Stimulated activated CD4-positive, alpha-beta T cell treated with anti-CD3 and anti-CD28 coated beads, Interleukin-4, amount 100 ng/mL, for 24 hours (primary cell): ENCODE data around the gene RNF8.
"Not testable (repeated sequence)": the region's sequence is repeated elsewhere in the genome, so short reads cannot be mapped to it uniquely, and the experiment has no call there.

Experiments
- DNase-seq: peaks from one replicate; pipeline ENCODE4 v3.0.0-alpha.2; 2020

RNF8 gene

DNA sequence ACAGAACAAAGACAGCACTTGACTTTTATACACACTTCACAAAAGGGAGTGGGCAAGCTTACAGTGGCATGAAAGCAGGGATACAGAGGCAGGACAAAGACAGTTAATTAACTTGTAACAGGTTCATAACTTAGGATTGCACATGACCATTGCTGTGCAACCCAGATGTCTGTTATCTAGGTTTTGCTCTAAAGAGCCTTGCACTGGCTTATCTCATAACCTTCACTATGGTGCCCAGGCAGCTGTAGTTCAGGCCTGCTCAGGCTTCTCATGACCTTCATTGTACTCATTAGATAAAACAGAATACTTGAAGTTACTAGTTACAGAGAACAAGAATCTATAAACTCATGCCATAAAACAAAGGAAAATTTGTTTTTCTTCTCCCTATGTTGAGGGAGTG, 47.9 kb downstream of the RNF8 start:
- not testable (repeated sequence) for DNase-seq

GRCh38 chr6:37406726-37407341, 53.1 kb downstream of the RNF8 start:
- no peak for DNase-seq

DNA sequence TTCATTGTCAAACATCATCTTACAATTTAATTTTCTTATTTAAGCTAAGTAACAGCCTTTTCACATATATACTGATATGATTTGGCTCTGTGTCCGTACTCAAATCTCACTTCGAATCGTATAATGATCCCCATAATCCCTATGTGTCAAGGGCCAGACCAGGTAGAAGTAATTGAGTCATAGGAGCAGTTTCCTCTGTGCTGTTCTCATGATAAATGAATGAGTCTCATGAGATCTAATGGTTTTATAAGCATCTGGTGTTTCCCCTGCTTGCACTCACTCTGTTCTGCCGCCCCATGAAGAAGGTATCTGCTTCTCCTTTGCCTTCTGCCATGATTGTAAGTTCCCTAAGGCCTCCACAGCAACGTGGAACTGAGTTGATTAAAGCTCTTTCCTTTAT, 54.2 kb downstream of the RNF8 start:
- DNase-seq: no peak

DNA sequence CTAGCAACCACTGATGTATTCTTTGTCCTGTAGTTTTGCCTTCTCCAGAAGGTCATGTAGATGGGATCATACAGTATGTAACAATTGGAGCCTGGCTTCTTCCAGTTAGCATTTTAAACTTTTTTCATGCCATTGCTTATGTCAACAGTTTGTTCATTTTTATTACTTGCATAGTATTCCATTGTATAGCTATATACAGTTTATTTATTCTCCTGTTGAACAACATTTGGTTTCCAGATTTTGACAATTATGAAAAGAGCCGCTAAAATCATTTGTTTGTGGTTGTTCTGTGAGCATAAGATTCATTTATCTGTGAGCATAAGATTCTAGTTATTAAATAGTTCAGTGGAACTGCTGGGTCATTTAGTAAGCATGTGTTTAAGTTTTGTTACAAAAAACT, 55.7 kb downstream of the RNF8 start:
- DNase-seq: no peak

GRCh38 chr6:37417393-37417792, 63.6 kb downstream of the RNF8 start:
- no peak for DNase-seq

GRCh38 chr6:37418722-37419121, 64.9 kb downstream of the RNF8 start:
- DNase-seq: no peak

DNA sequence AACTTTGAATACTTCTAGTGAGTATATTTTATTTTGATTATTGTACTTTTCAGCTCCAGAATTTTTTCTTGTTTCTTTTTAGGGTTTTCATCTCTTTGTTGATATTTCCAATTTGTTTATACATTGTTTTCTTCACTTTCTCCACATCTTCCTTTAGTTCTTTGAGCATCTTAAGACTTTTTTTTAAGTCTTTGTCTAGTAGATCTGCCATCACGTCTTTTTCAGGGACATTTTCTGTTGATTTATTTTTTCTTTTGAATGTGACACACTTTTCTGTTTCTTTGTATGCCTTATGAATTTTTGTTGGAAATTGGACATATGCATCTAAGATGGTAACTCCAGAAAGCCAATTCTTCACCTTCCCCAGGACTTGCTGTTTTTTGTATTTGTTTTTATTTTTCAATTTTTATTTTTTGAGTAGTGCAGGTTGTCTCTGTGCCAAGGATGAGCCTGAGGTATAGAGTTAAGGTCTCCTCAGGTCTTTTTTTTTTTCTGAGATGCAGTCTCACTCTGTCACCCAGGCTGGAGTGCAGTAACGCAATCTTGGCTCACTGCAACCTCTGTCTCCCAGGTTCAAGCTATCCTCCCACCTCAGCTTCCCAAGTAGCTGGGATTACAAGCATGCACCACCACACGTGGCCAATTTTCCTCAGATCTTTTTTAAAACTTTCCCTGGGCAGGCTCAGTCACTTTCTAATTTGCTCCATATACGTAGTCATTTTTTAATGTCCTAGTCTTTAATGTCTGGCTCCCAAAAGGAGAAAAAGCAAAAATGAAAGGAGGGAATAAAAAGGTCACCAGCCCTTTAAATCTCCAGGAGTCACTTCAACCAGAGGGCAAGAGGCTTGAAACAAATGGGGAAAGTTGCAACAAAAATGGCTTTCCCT, 72.5 kb downstream of the RNF8 start:
- DNase-seq: no peak

DNA sequence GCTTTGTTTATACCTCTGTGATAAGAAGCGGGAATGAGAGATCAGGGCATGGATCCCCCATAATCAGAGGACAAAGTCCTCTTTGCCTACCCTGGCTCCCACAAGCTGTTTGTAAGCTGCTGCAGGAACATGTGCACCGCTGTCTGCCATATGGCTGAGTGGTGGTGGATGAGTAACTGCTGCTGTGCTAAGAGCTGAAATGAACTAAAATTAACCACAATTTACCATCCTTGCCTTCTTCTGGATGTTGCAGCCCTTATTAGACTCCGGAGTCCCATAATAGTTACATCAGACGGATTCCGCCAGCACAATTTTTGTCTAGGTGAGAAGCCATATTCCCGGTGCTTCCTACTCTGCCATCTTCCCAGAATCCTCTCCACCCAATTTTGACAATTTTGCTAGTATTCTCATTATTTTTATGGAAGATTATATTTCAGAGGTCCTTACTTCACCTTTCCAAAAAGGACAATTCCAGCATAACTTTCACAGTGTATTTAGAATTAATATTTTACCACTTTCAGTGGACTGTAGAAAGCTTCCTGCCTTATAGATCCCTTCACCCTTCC, 73.2 kb downstream of the RNF8 start:
- DNase-seq: no peak

- no peak for DNase-seq
Observed at GRCh38 chr6:37429352-37429750, 75.6 kb downstream of the RNF8 start.

DNA sequence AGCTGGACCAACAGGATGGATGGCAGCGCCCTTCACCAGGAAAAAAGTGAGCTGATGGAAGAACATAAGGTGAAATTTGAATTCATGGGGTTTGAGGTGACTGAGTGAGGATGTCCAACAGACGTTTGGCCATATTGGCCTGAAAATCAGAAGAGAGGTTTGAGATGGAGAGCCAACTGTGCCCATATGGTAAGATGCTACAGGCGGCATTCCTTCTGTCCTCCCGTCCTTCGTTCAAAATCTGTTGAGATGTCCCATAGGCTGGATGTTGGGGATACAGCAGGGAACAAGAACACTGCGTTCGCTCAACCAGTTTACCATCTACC, 78.8 kb downstream of the RNF8 start:
- DNase-seq: no peak

DNA sequence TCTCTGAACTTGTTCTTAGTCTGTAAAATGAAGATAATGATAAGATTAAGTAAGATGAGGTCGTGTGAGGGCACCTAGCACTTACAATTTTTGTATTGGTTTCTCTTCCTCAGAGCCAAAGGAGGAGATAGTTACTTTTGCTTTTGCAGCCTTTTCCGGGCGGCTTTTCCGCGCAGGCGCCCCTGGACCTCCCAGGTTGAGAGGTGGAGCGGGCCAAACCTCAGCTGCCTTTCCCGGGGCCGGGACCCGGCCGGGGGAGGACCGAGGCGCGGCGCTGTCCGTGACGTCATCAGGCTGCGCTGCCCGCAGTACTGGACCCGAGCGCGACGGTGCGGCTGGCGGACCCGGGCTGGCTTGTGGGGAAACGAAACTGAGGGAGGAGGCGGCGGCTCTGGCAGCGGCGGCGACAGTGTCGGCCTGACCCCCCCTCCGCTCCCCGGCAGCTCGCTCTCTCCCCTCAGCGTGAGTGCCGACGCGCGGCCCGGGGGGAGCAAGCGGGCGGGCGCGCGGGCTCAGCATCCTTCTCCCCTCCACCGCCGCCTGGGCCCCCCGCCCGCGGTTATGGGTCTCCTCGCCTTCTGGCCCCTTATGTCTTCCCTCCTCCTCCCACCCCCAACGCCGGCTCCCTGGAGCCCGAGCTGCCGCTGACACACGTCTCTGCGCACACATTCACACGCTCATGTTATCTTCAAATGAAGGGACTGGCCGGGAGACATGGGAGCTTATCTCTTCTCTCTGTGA, 79.3 kb downstream of the RNF8 start, which contains the start of gene CMTR1:
Gene CMTR1, plus strand, starts transcription at position 306 of the 741 bp plus-strand sequence. CDS start 2,409 bp downstream, outside the sequence.
- peak; percentile 97 for DNase-seq

GRCh38 chr6:37433657-37434271, 80.0 kb downstream of the RNF8 start:
- peak; percentile 65 for DNase-seq

- DNase-seq: no peak
Observed at GRCh38 chr6:37435373-37435772, 81.6 kb downstream of the RNF8 start.

DNA sequence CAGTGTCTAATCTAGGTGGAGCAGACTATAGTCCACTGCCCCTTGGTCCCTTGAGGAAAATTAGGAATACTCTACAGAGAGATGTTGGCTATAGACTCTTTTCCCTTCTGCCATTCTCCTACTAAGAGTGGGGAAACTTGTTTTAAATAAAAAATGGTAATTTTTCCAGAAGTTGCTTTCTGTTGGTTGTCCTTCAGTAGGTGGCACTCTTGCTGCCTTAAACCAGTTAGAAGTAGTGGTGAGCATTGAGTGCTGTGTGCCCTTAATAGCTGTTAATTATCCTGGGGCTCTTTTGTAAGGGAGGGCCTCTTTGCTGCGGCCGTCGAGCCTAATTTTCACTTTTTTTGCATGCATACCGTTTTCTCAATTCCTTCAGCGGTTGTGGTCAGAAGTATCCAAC, 82.0 kb downstream of the RNF8 start:
- DNase-seq: no peak

GRCh38 chr6:37438930-37439329, 85.1 kb downstream of the RNF8 start:
- DNase-seq: no peak

DNA sequence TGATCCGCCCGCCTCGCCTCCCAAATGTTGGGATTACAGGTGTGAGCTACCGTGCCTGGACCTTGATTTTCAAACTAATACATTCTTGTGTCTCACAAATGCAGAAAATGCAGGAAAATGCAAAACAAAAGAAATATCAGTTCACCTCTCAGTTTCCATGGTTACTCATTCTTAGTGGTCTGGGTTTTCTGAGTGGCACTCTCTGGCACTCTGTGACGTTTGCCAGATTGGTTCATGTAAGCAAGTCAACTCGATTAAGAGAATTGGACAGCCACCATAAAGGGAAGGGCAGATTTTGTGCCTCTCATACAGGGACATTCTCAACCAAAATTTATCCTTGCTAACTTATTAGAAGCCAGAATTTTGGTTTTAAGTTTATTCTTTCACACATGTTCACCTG, 87.9 kb downstream of the RNF8 start:
- DNase-seq: no peak

GRCh38 chr6:37442416-37443215, 88.8 kb downstream of the RNF8 start:
- no peak for DNase-seq

DNA sequence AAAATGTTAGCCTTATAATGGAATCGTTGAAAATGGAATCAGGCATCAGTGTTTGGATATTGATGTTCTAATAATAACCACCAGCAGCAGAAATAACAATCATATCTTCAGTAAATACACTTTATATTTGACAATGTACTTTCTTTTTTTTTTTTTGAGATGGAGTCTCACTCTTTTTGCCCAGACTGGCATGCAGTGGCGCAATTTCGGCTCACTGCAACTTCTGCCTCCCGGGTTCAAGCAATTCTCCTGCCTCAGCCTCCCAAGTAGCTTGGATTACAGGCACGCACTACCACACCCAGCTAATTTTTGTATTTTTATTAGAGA, 89.4 kb downstream of the RNF8 start:
- DNase-seq: not testable (repeated sequence)
